Activated CD8-positive, alpha-beta T cell treated with anti-CD3 and anti-CD28 coated beads, Interleukin-2, amount 10 ng/mL, durations not matched to agents 7 days and 5 days (primary cell): ENCODE measurements around the gene SLC9A9. TPM values are rescaled to one million over a fixed set of nuclear protein-coding genes. Genes with fewer than 3 reads are reported as not detected.
A peak's percentile ranks its signal among the peaks of the same experiment; 100 is the strongest.

Experiments used
- ATAC-seq: fragments of 150-1000 bp; cut with Tn5 transposase; one replicate; pipeline ENCODE4 v1.10.0; 2021; ENCODE audit warnings: moderate library complexity
- CTCF ChIA-PET: fragments of 350-600 bp; sonication (Branson Sonifier 250); formaldehyde crosslinking; loops from one replicate; lab custom pipeline; 2021; ENCODE audit warnings: antibody characterized with exemption; lab: Charles Lee
- POLR2A ChIA-PET: fragments of 350-600 bp; sonication (Branson Sonifier 250); formaldehyde crosslinking; loops from one replicate; lab custom pipeline; 2021; ENCODE audit warnings: antibody characterized with exemption; lab: Charles Lee
- DNase-seq: peaks from one replicate; pipeline ENCODE4 v3.0.0-alpha.2; 2020
- H3K27ac Mint-ChIP-seq: one replicate; pipeline ENCODE4 v1.8.0; 2021; ENCODE audit warnings: mild to moderate bottlenecking, mixed read lengths
- H3K27me3 Mint-ChIP-seq: one replicate; pipeline ENCODE4 v1.8.0; 2021; ENCODE audit warnings: low read depth, mixed read lengths
- H3K36me3 Mint-ChIP-seq: one replicate; pipeline ENCODE4 v1.8.0; 2021; ENCODE audit warnings: low read depth, mixed read lengths
- H3K4me1 Mint-ChIP-seq: one replicate; pipeline ENCODE4 v1.8.0; 2021; ENCODE audit warnings: low read depth, mixed read lengths
- H3K4me3 Mint-ChIP-seq: one replicate; pipeline ENCODE4 v1.8.0; 2021; ENCODE audit warnings: mild to moderate bottlenecking, mixed read lengths
- H3K9me3 Mint-ChIP-seq: one replicate; pipeline ENCODE4 v1.8.0; 2022; ENCODE audit warnings: mixed read lengths; ENCODE audit not compliant: insufficient read depth
- total RNA-seq, 2 experiments: library from RNA; stranded (reverse); gene quantifications; one replicate each; pipeline ENCODE4 v1.2.3, GENCODE V29; 2021

The SLC9A9 gene
- total RNA-seq, 2 experiments from 2014 or later = 6.6 to 7.4 TPM

GRCh38 chr3:143653493-143653892, 194.8 kb downstream of the SLC9A9 start:
- H3K36me3 Mint-ChIP-seq = no peaks in the 10 kb centered on the region
- H3K27me3 Mint-ChIP-seq = no peaks in the 10 kb centered on the region
- ChIA-PET CTCF (no interaction called here), POLR2A (no interaction called here)
- no peaks in the 10 kb centered on the region for H3K9me3 Mint-ChIP-seq
- H3K4me3 Mint-ChIP-seq = no peak overlapping the region
- no peaks in the 10 kb centered on the region for H3K4me1 Mint-ChIP-seq
- no peak for ATAC-seq
- no peak for DNase-seq
- no peak overlapping the region for H3K27ac Mint-ChIP-seq

- no peak for ATAC-seq
- no peaks in the 10 kb centered on the region for H3K9me3 Mint-ChIP-seq
- ChIA-PET POLR2A (no interaction called here), CTCF (interaction anchor here (1.0 kb wide), 1 partner anchor 22 kb away, joined by 8 read pairs; no protein-coding TSS in a partner anchor)
- DNase-seq = no peak
- H3K4me3 Mint-ChIP-seq = no peak overlapping the region
- no peaks in the 10 kb centered on the region for H3K4me1 Mint-ChIP-seq
- no peak overlapping the region for H3K27ac Mint-ChIP-seq
- no peaks in the 10 kb centered on the region for H3K36me3 Mint-ChIP-seq
- no peaks in the 10 kb centered on the region for H3K27me3 Mint-ChIP-seq
Measured at GRCh38 chr3:143652118-143652517, 196.2 kb downstream of the SLC9A9 start.

DNA sequence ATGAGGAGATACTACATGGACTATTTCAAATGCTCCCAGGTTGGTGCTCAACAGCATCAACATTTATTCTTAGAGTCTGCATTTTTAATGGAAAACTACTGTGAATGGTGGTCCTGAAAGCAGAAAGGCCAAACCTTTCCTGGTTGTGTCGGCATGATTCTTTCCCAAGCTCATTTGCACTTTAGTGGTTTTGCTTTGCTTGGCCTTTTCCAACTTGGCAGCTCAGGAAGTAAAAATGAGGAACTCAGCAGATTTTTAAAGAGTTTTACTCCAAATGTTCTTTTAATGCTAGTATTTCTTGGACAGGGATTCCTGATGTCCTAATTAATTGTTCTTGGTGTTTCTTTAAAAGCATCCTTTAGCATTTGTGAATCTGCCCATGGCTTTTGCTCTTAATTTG, 197.4 kb downstream of the SLC9A9 start:
- Mint-ChIP-seq H3K9me3 (no peaks in the 10 kb centered on the region), H3K27me3 (no peaks in the 10 kb centered on the region), H3K4me3 (no peak overlapping the region), H3K4me1 (no peaks in the 10 kb centered on the region), H3K27ac (no peak overlapping the region), H3K36me3 (no peaks in the 10 kb centered on the region)
- DNase-seq (no peak), ATAC-seq (no peak)
- CTCF ChIA-PET = no interaction called here
- POLR2A ChIA-PET = no interaction called here

- ChIA-PET CTCF (interaction anchor here (1.1 kb wide), 1 partner anchor 24 kb away, joined by 3 read pairs; no protein-coding TSS in a partner anchor), POLR2A (no interaction called here)
Measured at GRCh38 chr3:143650120-143650519, 198.1 kb downstream of the SLC9A9 start.

DNA sequence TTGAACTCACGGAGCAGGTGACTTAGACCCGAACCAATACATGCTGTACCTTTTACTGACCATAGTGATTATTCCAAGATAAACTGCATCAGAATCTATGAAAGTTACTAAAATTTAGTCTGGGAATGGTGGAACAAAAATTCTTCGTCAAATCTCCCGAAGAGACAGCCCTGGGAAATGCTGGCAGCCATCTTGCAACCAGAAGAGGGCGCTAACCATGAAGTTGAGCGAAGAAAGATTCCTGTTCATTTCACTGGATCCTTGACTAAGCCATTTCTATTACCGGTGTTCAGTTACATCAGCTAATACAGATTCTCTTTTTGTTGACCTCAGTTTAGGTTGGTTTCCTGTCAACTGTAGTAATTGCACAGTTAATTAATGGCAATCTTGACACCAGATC, 199.6 kb downstream of the SLC9A9 start:
- no peaks in the 10 kb centered on the region for H3K27me3 Mint-ChIP-seq
- ChIA-PET POLR2A (no interaction called here), CTCF (no interaction called here)
- no peaks in the 10 kb centered on the region for H3K9me3 Mint-ChIP-seq
- H3K36me3 Mint-ChIP-seq = no peaks in the 10 kb centered on the region
- no peak overlapping the region for H3K4me3 Mint-ChIP-seq
- DNase-seq = no peak
- no peak overlapping the region for H3K27ac Mint-ChIP-seq
- ATAC-seq = no peak
- no peaks in the 10 kb centered on the region for H3K4me1 Mint-ChIP-seq

More at GRCh38 chr3:143650120-143650519, 198.1 kb downstream of the SLC9A9 start:
- no peak for ATAC-seq
- Mint-ChIP-seq H3K27me3 (no peaks in the 10 kb centered on the region), H3K36me3 (no peaks in the 10 kb centered on the region), H3K4me1 (no peaks in the 10 kb centered on the region), H3K4me3 (no peak overlapping the region), H3K27ac (no peak overlapping the region), H3K9me3 (no peaks in the 10 kb centered on the region)
- DNase-seq = no peak

GRCh38 chr3:143648218-143648617, 200.1 kb downstream of the SLC9A9 start:
- no peak for ATAC-seq
- no peaks in the 10 kb centered on the region for H3K27me3 Mint-ChIP-seq
- H3K4me3 Mint-ChIP-seq = no peak overlapping the region
- POLR2A ChIA-PET = no interaction called here
- H3K9me3 Mint-ChIP-seq = no peaks in the 10 kb centered on the region
- no peaks in the 10 kb centered on the region for H3K4me1 Mint-ChIP-seq
- CTCF ChIA-PET = no interaction called here
- no peaks in the 10 kb centered on the region for H3K36me3 Mint-ChIP-seq
- DNase-seq = no peak
- no peak overlapping the region for H3K27ac Mint-ChIP-seq

- H3K4me1 Mint-ChIP-seq = no peaks in the 10 kb centered on the region
- H3K27me3 Mint-ChIP-seq = no peaks in the 10 kb centered on the region
- H3K36me3 Mint-ChIP-seq = no peaks in the 10 kb centered on the region
- DNase-seq (peak; percentile 23), ATAC-seq (no peak)
- H3K9me3 Mint-ChIP-seq = peaks cover 3% of the 10 kb centered on the region
- no peak overlapping the region for H3K27ac Mint-ChIP-seq
- CTCF ChIA-PET = interaction anchor here (1.0 to 1.4 kb wide), 3 partner anchors 211 to 525 kb away, joined by 3 to 4 read pairs (median 3); partner anchors contain the start of gene CHST2
- no peak overlapping the region for H3K4me3 Mint-ChIP-seq
- POLR2A ChIA-PET = no interaction called here
Measured at GRCh38 chr3:143644370-143645089, 203.7 kb downstream of the SLC9A9 start.

- Mint-ChIP-seq H3K9me3 (peaks cover 3% of the 10 kb centered on the region), H3K4me1 (no peaks in the 10 kb centered on the region), H3K27ac (no peak overlapping the region), H3K27me3 (no peaks in the 10 kb centered on the region), H3K4me3 (no peak overlapping the region), H3K36me3 (no peaks in the 10 kb centered on the region)
- no peak for DNase-seq
- CTCF ChIA-PET = interaction anchor here (1.0 to 1.7 kb wide), 5 partner anchors 31 to 524 kb away, joined by 3 to 5 read pairs (median 3); partner anchors contain the start of gene CHST2
- POLR2A ChIA-PET = no interaction called here
- no peak for ATAC-seq
Measured at GRCh38 chr3:143643905-143644304, 204.4 kb downstream of the SLC9A9 start.

- Mint-ChIP-seq H3K36me3 (peaks cover 3% of the 10 kb centered on the region), H3K27ac (no peak overlapping the region), H3K9me3 (peaks cover 15% of the 10 kb centered on the region), H3K27me3 (no peaks in the 10 kb centered on the region), H3K4me1 (no peaks in the 10 kb centered on the region), H3K4me3 (no peak overlapping the region)
- ATAC-seq = no peak
- ChIA-PET POLR2A (no interaction called here), CTCF (interaction anchor here (1.9 kb wide), 1 partner anchor 520 kb away, joined by 5 read pairs; no protein-coding TSS in a partner anchor)
- no peak for DNase-seq
Measured at GRCh38 chr3:143640774-143641173, 207.5 kb downstream of the SLC9A9 start.

DNA sequence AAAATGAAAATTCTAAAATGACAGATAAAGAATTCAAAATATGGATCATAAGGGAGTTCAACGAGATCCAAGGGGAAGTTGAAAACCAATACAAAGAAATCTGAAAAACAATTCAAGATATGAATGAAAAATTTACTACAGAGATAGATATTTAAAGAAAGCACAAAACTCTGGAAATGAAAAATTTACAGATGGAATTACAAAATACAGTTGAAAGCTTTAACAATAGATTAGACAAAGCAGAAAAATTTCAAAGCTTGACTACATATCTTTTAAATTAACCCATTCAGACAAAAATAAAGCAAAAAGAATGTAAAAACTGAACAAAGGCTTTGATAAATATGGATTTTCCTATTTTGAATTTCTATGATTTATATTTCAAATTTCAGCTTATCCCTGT, 211.1 kb downstream of the SLC9A9 start:
- ATAC-seq = no peak
- H3K9me3 Mint-ChIP-seq = peaks cover 19% of the 10 kb centered on the region
- H3K36me3 Mint-ChIP-seq = peaks cover 3% of the 10 kb centered on the region
- H3K4me1 Mint-ChIP-seq = no peaks in the 10 kb centered on the region
- no peaks in the 10 kb centered on the region for H3K27me3 Mint-ChIP-seq
- no peak overlapping the region for H3K4me3 Mint-ChIP-seq
- no peak overlapping the region for H3K27ac Mint-ChIP-seq
- DNase-seq = no peak
- ChIA-PET CTCF (interaction anchor here (1.0 kb wide), 1 partner anchor 19 kb away, joined by 3 read pairs; no protein-coding TSS in a partner anchor), POLR2A (no interaction called here)

DNA sequence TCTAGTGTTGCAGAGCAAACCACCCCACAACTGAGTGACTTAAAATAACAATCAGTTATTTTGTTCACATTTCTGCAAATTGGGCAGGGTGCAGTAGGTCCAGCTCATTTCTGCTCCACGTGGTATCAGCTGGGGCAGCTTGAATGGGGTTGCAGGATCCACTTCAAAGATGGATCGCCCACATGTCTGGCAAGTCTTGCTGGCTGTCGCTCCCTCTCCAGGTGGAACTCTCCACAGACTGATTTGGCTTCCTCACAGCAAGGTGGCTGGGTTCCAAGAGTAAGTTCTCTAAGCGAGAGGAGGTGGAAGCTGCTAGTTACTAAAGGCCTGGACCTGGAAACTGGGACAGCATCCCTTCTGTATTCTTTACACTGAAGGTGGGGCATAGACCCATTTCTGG, 213.3 kb downstream of the SLC9A9 start:
- ChIA-PET POLR2A (no interaction called here), CTCF (no interaction called here)
- no peak for ATAC-seq
- Mint-ChIP-seq H3K27me3 (no peaks in the 10 kb centered on the region), H3K9me3 (peaks cover 17% of the 10 kb centered on the region), H3K27ac (no peak overlapping the region), H3K4me1 (no peaks in the 10 kb centered on the region), H3K36me3 (peaks cover 3% of the 10 kb centered on the region), H3K4me3 (no peak overlapping the region)
- DNase-seq = no peak

DNA sequence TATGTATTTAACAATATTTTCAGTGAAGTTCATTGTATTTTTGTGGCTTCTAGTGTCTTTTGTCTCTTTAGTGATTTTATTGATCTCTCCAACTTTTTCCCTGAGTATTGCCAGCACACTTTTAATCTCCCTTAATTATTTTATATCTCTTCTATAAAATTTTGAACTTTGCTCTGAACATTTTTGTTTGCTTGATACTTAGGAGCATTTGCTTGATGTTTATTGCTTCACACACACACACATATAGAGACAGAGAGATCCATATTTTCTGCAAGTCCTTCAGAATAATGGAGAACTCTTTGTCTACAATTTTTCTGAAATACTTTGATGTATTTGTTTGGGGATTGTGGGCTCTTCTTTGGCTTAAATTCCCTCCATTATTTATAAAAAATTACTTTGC, 213.8 kb downstream of the SLC9A9 start:
- ATAC-seq (no peak), DNase-seq (no peak)
- no peaks in the 10 kb centered on the region for H3K4me1 Mint-ChIP-seq
- H3K27me3 Mint-ChIP-seq = no peaks in the 10 kb centered on the region
- no peak overlapping the region for H3K27ac Mint-ChIP-seq
- no peak overlapping the region for H3K4me3 Mint-ChIP-seq
- H3K36me3 Mint-ChIP-seq = peaks cover 3% of the 10 kb centered on the region
- CTCF ChIA-PET = no interaction called here
- POLR2A ChIA-PET = no interaction called here
- peaks cover 17% of the 10 kb centered on the region for H3K9me3 Mint-ChIP-seq
